ENCODE measurements around the gene SRSF5.

Gene SRSF5

DNA sequence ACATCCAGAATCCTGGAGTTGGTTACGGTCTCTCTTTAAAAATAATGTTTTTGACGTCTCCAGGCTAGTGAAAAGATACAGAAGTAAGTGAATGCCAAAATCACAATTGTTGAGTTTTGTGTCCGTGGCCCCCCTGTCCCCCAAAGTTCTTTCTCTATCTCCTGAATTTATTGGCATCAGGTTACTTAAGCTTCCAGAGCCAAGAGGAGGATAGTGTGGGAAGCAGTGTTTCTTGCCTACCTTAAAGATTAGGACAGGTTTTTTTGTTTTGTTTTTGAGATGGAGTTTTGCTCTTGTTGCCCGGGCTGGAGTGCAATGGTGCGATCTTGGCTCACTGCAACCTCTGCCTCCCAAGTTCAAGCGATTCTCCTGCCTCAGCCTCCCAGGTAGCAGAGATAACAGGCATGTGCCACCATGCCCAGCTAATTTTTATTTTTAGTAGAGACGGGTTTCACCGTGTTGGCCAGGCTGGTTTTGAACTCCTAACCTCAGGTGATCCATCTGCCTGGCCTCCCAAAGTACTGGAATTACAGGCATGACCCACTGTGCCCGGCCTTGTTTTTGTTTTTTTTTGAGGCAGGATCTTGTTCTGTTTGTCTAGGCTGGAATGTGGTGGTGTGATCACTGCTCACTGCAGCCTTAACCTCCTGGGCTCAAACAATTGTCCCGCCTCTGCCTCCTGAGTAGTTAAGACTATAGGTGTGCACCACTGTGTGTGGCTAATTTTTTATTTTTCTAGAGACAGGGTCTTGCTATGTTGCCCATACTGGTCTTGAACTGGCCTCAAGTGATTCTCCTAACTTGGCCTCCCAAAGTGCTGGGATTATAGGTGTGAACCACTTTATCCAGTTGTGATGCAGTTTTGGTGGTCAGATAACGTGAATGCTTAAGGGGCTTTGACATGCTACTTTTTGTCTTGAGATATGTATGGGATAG lies 5.4 kb downstream of the SRSF5 start:
- DNase-seq: no peak

DNA sequence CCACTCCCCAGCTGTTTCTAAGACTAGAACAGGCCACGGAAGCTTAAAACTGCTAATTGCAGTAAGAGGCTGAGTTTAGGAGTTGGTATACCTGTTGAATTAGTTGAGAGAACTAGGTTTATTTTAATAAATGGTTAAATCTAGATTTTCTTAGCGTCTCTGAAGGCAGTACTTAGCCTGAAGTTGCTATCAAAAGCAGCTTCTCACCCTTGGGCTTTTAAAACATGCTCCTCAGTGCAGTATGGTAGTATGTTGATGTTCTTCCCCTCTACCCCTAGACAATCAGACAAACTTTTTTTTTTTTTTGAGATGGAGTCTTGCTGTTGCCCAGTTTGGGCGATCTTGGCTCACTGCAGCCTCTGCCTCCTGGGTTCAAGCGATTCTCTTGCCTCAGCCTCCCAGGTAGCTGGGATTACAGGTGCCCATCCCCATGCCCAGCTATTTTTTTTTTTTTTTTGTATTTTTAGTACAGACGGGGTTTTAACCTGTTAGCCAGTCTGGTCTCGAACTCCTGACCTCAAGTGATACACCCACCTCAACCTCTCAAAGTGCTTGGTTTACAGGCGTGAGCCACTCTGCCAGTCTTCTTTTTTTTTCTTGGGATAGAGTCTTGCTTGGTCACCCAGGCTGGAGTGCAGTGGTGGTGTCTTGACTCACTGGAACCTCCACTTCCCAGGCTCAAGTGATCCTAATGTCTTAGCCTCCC lies 6.8 kb downstream of the SRSF5 start:
- no peak for DNase-seq

DNA sequence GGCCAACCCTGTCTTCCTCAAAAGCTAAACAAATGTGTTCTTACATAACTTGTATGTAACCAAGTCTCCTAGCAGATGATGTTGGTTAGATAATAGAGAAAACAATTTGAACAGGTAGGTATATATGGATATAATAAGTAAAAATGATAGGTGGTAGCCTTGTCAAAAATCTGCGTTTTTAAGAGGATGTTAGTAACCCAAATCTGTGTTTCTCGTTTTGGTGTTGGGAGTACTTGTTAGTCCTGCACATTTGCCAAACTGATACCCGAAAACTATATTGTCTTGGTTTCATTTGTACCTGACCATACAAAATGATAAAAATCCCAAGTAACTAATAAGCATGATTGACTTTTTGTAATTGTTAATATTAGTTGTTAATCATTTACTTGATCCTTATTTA lies 8.1 kb downstream of the SRSF5 start:
- no peak for DNase-seq

DNA sequence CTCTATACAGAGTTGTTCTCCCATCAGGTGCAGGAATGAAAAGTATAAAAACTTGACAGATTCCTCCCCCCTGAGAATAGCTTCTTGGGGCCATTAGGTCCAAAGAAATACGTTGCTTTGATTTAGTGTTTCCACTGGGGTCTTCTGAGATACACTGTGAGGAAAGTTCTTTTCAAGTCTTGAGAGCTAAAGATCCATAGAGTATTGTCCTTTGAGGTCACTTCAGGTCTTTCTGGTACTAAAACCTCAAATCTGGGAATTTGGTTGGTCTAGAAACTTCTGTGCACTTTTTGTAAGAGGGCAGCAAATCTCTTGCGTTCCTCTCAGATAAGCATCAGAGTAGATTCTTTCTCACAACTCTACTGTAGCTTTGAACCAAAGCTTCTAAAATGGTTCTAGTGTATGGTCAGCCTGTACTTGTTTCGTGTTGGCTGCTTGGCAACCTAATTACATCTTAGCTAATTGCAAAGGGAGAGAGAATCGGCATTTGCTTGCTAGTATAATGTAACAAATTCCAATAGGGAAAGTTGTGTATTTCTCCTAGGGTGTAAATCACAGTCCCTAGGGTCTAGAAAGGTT lies 10.0 kb downstream of the SRSF5 start:
- DNase-seq: no peak

DNA sequence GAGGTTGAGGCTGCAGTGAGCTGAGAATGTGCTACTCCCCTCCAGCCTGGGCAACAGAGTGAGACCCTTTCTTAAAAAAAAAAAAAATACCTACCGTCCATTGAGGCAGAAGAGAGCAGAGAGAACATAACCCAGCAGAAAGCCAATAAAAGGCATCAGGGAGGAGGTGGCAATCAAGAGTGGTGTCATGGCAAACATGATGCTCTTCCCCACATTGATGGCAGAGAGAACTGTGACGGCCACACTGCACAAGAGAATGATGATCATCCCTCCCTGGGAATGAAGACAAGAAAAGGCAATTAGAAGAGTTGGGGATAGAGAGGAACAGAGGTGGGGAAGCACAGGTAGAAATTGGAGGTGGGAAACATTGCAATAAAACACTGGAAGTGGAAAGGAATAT lies 12.1 kb downstream of the SRSF5 start:
- DNase-seq: no peak

DNA sequence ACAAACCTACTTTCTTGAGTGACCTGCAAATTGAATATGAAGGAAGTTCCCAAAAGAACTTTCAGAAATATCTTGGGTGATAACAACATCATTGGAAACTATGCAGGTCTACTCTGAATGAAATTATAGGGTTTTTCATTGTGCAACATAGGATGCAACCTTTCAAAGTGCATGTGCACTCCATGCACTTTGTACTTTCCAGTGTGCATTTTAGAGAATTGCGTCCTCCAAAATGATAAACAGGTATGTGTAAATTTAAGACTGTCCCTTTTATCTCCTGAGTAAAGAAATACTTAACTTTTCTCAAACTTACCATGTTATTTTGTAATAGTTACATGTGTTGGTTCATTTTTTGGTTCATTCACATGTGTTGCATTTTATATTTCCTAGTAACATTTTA lies 13.2 kb downstream of the SRSF5 start:
- DNase-seq: no peak

DNA sequence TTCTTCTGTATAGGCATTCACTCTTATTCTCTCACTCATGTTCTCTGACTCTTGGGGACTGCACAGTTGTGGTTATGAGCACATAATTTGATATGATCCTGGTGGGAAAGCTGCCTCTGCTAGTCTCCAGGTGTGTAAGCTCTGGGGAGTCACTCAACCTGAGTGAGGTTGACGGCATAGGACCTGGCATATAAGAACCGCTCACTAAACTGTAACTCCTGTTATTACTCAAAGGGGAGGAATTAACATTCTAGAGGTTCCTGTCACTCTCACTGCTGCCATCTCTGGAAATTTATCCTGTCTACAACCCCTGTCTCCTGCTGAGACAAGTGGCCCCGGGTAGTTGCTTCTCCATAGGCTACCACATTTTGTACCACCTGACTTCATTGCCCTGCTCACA lies 14.0 kb downstream of the SRSF5 start:
- DNase-seq: no peak

DNA sequence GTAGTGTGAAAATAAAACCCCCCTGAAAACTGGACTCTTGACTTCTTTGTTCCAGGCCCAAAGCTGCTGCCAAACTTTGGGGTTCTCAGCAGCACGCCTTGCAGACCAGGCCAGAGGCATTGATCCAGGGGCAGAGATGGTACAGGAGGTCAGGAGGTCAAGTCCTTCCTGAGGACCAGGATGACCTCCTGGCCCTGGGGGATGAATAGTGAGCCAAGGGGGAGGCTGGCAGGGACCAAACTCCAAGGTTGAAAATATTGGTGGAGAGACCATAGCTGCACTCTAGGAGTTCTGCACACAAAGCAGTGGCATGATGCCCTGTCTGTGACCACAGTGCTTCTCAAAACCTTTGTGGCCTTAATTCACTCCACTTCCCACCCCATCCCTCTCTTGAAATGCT lies 18.0 kb downstream of the SRSF5 start:
- no peak for DNase-seq

DNA sequence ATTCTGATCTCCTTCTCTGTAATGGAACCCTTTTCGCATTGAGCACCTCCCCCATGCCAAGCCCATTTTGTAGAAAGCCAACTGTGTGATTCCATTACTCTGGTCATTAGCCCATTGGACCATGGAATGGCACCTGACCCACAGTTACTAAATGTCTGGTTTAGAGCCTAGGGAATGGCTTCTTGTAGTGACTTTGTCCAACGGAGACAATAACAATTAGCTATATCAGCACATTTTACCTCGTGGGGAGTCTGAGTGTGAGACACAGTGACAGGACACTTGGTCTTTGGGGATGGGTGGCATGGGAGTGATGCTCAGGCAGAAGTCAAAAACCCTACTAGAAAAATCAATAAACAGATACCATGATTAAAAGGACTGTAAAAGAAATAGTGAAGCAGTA lies 19.7 kb downstream of the SRSF5 start:
- no peak for DNase-seq

DNA sequence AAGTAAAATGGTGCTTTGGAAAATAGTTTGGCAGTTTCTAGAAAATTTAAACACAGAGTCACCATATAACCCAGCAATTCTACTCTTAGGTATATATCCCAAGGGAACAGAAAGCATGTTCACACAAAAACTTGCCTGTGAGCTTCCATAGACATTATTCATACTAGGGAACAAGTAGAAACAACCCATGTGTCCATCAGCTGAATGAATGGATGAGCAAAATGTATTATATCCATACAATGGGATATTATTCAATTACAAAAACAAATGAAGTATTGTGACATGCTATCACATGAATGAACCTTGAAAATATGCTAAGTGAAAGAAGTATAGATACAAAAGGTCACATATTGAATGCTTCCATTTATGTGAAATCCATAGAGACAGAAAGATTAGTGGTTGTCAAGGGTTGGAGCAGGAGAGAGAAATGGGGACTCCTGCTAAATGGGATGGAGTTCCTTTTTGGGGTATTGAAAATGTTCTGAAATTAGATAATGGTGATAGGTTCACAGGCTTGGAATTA lies 22.2 kb downstream of the SRSF5 start:
- no peak for DNase-seq

DNA sequence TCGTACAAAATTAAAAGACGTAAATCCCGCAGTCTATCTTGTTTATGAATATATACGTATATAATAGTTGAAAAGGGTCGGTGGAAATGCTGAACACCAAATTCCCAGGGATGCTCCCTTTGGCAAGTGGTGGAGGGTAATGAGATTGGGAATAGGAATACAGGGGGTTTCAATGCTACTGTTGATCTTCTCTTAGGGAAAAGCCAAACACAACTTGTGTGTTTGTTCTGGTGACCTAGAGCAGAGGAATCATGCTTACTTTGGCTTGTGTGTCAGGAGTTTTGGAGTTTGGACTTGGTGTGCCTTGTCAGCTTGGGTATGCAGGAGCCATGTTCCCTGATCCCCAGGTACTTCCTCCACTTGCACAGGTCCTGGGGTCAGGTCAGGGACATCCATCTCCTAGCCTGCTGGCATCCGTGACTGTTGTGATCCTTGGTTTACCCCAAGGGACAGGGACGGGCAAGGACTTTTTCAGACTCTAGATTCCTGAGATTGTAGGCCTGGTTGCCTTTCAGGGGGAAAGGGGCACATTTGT lies 26.0 kb downstream of the SRSF5 start:
- no peak for DNase-seq

DNA sequence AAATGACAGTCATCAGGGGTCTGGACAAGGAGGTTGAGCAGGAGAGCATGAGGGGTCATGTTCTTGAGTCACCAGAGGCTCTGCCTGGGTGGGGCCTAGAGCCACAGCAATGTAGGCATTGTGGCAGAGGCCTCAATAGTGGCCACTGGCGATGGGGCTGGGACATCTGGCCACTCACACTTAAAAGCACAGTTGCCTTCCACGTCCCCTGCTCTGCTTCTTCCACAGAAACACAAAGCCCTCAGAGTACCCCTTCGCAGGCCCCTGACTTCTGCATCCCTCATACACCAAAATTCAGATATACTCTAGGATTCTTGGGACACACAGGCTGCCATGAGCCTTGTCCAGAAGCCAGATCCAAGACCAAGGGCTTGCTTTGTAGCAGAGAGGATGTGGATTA lies 27.8 kb downstream of the SRSF5 start:
- DNase-seq: no peak

DNA sequence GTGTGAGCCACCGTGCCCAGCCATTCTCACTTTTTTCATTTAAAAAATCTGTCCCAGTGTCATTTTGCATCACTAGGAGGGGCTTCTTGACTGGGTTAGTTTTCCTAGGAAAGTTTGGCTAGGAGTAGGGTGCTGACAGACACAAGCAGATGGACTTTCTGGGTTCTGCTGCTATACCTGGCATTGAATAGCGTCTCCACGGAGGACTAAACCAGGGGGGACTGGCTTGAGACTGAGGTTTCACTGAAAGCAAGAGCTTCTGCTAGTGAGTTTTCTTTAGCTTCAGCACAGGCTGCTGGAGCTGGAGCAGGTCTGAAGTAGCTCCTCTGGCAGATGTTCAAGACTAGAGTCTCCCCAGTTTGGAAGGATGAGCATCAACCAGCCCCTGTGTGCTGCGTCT lies 28.7 kb downstream of the SRSF5 start:
- no peak for DNase-seq

DNA sequence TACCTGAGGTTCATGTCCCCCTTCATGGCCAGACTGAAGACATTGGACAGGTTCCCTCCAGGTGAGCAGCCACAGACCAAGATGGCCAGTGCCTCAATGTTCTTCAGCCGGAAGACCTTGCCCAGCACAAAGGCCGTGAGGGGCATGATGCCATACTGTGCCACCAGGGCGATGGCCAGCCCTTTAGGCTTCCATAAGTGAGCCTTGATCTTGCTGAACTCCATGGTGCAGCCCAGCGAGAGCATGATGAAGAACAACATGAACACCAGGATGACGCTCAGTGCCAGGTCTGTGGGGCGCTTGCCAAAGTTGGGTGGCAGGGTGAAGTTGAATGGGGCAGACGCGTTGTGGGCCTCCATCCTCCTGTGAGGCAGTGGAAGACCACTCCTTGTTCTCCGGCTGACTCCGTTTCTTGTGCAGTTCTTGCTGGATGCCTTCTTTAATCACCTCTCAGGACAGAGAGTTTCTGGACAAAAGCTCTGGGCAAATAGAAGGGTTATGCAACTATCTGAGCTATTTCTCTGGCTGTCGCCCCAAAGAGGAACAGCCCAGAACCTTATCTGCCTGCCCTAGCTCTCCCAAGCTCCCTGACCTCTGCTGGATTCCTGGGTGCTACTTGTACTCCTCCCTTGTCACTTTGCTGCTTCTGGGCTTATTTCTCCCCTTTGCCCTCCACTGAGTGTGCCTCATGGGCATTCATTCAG lies 30.0 kb downstream of the SRSF5 start, which contains the start of gene SLC10A1:
TSS of gene SLC10A1 (minus strand) at position 445 of the 704 bp plus-strand sequence. CDS start at position 359, 86 bp downstream.
- DNase-seq: no peak

DNA sequence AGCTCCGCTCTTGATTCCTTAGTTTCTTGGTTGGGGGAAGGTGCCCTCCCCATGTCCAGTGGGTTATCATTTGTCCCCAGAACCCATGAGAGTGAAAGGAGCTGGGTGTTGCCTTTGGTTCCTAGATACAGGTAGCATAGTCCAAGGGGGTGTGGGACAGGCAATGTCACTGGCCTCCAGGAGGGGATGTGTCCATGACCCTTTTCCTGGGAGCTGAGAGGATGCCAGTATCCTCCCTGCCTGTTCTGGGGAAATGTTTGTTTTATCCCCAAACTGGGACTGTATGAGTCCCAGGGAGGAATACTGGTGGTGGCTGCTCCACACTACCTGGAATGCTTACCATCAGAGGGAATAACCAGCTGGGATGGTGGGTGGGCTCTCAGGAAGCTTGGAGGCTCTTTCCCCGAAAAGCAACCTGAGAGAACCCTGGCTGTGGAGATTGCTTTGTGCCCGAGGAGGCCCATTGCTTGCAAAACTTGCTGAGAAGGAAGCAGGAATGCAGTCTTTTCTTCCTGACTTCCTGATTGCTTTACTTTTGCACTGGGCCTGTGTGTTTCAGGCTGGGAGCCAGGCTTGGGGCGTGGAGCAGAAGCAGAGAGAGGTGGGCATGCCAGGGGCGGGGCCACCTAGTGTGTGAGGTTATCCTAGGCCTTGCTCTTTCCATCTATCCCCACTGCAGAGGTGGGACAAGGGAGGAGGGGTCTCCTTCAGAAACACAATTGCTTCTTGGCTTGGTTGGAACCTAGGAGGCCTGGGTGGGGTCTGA lies 30.8 kb downstream of the SRSF5 start:
- no peak for DNase-seq

DNA sequence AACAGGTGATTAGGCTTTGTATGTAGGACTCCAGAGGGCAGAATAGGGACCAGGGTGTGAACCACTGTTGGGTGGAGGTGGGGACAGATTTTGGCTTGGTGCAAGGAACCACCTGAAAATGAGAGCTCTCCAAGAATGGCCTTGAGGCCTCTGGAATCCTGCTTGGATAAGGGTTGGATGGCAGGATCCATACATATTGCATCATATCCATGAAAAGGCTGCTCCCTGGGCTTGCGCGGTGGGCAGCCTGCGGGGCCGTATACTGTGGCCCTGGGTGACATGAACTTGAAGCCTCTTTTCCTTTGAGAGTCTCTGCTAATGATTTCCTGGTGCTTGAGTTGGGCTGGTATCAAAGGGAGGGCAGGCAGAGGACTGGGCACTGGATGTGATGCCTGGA lies 31.4 kb downstream of the SRSF5 start:
- no peak for DNase-seq

DNA sequence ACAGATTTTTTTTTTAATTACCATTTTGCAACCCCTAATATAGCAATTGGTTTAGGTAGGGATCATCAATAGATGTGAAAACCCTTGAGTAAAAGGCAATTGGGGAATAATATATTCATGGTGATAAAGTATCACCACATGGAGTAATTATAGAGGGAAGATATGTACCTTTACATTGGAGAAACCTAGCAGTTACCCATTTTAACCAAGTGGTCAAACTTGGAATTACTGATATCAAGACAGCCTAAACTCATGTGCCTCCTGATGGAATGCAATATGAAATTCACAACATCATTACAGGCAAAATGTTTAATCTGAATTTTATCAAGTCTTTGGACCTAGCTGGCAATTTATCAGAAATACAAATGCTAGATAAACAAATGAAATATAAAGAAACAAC lies 36.8 kb downstream of the SRSF5 start:
- no peak for DNase-seq

DNA sequence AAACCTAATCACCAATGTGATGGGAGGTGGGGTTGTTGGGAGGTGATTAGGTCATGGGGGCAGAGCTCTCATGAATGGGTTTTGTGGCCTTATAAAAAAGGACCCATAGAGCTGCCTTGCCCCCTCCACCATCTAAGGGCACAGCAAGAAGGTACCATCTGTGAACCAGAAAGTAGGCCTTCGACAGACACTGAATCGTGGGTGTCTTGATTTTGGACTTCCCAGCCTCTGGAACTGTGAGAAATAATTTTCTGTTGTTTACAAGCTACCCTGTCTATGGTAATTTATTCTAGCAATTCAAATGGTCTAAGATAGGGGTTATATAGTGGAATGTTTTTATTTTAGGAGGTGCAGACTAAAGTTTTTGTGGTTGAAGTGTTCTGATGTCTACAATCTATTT lies 38.0 kb downstream of the SRSF5 start:
- no peak for DNase-seq

DNA sequence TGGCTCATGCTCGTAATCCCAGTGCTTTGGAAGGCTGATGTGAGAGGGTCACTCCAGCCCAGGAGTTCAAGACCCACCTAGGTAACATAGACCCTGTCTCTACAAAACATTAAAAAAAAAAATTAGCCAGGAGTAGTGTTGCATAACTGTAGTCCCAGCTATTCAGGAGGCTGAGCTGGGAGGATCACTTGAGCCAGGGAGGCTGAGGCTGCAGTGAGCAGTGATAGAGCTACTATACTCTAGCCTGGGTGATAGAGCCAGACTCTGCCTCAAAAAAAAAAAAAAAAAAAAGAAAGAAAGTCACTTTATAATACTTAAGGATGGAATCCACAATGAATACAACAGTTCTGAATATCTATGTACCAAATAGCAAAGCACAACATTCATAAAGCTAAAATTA lies 40.2 kb downstream of the SRSF5 start:
- DNase-seq: no peak

DNA sequence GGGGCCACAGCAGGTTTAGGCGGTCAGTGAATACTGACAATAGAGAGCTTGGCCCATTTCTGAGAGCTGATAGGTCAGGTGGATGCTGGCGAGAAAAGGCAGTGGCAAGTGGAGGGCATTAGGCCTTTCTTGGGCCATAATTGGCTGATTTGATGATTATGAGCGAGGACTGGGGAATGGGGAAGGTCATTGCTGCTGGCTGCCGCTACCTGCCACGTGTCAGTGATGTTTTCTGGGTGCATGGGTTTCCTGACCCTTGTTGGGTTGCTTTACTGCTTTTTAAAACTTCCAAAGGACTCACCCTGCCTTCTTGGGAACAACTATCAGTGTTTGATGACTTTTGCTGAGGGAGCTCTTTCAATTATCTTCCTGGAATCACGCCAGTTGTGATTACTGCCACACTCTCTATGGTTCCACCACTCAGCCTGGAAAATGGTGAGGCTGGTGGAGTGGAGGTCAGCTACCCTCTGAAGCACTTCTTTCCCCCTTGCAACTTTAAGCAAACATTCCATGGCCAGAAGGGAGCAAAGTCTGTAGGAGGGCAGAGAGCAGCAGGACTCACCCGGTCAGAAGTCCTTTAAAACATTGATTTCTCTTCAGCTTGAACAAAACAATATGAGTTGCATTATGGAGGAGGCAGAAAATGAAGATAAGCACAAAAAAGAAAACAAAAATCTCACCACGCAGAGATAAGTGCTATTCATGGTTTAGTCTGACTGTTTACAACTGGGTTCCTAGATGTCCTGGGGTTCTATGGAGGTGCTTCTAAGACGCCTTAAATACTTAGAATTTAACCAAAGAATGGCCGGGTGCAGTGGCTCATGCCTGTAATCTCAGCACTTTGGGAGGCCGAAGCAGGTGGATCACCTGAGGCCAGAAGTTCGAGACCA lies 42.2 kb downstream of the SRSF5 start:
- DNase-seq: no peak

All from NCI-H748 treated with DMSO at 0.1 percent for 48 hours (cell line).